ENCODE results near the gene HOXC5.

The HOXC5 gene

DNA sequence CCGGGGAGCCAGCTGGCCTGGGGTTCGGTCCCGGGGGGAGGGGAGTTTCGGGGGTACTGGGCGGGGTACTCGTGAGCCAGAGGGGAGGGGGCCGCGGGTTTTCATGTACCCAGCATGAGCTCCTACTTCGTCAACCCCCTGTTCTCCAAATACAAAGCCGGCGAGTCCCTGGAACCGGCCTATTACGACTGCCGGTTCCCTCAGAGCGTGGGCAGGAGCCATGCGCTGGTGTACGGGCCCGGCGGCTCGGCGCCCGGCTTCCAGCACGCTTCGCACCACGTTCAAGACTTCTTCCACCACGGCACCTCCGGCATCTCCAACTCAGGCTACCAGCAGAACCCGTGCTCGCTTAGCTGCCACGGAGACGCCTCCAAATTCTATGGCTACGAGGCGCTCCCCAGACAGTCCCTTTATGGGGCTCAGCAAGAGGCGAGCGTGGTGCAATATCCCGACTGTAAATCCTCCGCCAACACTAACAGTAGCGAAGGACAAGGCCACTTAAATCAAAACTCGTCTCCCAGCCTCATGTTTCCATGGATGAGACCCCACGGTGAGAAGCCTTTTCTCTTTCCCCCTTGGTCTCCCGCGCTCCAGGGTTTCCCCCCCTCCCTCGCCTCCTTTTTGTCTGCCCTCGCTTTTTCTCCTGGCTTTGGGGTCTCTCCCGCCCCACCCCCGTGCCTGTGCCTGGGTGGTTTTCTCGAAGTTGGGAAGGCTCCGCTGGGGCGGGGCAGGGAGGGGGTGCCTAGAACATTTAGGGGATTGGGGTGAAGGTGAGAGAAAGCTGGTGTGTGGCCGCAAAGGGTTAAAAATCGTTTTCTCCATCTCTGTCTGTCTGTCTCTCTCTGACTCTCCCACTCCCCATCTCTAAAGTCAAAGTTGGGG lies 23.4 kb upstream of the HOXC5 start:
- no peak for DNase-seq

GRCh38 chr12:54010053-54010971 lies 22.5 kb upstream of the HOXC5 start:
- no peak for DNase-seq

- no peak for DNase-seq
Measured at GRCh38 chr12:54010972-54011664, 21.7 kb upstream of the HOXC5 start.

- DNase-seq = no peak
Measured at GRCh38 chr12:54011665-54012532, 21.0 kb upstream of the HOXC5 start.

DNA sequence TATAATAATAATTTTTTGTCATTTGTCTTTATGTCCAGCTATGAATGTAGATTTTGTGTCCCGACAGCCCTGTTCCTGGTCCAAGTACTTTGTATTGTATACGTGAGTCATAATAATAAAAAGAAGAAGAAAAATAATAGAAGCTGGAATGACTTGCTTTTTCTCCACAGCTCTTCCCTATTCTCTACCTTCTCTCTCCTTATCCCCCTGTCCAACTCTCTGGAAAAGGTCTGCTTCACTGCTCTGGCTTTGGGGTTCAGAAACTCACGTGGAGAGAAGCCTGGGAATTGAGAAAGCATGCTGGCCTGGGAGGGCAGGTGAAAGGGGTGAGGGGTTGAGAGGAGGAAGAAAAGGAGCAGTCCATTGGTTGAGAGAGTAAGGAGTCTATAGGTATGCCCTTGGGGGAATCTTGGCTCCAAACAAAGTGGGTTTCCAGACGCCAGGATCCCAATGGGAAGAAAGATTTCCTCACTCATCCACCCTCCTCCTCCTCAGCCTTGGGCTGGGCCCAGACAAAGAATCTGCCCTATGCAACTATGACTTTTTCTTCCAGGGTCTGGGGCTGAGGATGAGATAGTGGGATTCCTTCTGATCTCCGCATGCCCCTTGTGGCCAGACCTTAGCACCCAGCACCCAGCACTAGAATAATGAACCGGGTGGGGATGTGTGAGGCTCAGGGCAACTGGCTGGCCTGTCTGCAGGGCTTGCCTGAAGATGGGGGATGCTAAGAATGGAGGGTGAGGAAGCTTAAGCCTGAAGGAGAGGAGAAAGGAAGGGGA lies 20.0 kb upstream of the HOXC5 start:
- DNase-seq = no peak

DNA sequence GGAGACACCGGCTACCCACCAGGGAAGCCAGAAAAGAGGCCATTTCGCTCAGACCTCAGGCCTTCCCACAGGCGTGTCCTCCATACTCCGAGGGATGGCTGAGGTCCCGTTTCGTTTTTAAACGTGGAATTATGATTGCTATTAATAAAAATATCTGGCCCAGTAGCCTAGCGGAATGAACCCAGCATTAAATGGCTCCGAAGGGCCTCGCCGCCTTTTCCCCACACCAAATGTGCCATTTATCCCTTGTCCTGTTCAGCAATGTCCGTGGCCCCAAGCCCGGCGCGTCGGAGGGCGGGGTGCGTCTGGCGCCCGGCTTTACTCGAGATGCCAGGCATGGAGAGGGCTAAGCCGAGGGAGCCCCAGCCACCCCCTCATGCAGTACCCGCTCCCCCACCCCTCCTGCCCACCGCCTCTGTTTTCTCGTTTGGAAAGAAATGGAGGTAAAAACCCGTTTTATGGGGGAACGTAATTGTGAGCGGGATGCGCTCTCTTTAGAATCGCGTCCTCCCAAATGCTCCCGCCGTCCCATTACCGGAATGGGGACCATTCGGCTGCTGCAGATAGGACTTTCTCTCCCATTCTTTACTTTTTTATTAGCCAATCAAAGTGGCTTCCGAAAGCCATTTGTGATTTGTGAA lies 18.4 kb upstream of the HOXC5 start:
- no peak for DNase-seq

DNA sequence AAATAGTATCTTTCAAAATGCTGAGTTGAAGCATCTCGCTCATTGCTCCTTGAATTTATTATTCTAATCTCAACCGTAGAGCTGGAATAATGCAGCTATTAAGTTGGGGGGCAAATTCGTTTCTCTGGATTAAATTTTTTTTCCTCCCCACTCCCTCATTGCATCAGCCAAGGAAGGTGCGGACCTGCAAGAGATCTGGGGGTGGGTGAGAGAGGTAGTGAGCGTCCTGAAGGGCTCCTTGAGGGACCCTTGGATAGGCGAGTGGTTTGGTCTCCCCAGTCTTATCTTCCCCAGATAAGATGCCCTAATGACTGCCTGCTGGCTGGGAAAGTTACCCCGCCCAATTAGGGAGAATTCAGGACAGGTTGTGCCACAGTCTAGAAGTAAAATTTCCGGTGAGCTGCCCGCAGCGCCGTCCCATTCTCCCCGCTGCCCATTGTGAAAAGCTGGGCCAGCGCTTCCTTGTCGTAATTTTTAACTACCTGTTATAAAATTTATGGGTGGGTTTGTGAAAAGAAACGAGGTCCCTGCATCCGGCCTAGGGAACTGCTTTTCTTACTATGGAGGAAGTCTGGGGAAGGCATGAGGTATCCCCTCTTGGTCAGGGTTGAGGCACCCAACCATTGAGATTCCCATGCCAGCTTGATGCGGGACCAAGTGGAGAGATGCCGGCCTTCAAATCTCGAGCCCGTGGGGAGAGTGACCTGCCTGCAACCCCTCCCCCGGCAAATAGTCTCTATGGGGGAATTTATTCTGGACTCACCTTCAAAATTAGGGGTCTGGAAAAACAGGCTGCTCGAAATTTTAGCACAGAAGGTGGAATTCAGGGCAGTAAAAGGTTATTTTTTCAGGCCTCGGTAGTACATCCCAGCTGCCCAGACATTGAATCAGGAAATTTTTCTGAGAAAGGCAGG lies 17.6 kb upstream of the HOXC5 start:
- no peak for DNase-seq

GRCh38 chr12:54016051-54016450 lies 16.8 kb upstream of the HOXC5 start:
- no peak for DNase-seq

- no peak for DNase-seq
Measured at GRCh38 chr12:54016478-54016964, 16.3 kb upstream of the HOXC5 start.

DNA sequence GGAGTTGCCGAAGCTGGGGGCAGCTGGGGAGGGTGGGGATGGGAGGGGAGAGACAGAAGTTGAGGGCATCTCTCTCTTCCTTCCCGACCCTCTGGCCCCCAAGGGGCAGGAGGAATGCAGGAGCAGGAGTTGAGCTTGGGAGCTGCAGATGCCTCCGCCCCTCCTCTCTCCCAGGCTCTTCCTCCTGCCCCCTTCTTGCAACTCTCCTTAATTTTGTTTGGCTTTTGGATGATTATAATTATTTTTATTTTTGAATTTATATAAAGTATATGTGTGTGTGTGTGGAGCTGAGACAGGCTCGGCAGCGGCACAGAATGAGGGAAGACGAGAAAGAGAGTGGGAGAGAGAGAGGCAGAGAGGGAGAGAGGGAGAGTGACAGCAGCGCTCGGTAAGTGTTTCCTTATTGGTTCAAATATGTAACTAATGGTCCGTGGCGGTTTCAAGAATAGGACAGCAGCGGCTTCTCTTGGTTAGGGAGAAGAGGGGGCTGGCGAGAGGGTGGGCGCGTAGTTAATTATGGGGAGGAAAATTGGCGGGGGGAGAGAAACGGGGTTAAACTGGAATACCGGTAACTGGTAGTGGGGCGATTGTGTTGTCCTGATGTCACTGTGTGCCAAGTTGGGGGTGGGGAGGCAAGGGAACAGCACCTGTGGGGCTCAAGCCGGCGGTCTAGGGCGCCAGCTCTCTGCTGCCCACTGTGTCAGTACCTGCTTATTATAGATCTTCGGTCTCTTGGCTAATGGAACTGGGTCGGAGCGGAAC lies 15.6 kb upstream of the HOXC5 start:
- DNase-seq = no peak

GRCh38 chr12:54017878-54018467 lies 14.9 kb upstream of the HOXC5 start:
- peak; percentile 22 for DNase-seq

DNA sequence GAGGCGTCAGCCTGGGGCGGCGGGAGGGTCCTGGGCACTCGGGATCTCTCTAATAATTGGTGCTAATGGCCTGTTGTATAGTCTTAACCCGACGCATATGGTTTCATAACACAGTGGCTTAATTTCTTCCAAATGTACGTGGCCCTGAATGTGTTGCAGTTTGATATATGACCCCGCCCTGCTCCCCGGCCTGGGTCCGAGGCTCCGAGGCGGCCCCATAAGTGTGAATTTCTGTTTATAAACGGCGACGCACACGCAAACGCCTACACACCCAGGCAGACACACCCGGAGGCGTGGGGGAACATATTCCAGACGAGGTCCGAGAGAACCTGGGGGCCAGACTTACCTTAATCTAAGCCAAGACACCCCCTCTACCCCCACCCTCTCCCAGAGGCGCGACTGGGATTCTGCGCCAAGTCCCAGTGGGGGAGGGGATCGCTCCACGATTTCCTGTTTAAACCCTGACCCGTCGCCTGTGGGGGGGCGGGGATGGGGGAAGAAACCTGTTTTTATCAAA lies 14.3 kb upstream of the HOXC5 start:
- DNase-seq = no peak

DNA sequence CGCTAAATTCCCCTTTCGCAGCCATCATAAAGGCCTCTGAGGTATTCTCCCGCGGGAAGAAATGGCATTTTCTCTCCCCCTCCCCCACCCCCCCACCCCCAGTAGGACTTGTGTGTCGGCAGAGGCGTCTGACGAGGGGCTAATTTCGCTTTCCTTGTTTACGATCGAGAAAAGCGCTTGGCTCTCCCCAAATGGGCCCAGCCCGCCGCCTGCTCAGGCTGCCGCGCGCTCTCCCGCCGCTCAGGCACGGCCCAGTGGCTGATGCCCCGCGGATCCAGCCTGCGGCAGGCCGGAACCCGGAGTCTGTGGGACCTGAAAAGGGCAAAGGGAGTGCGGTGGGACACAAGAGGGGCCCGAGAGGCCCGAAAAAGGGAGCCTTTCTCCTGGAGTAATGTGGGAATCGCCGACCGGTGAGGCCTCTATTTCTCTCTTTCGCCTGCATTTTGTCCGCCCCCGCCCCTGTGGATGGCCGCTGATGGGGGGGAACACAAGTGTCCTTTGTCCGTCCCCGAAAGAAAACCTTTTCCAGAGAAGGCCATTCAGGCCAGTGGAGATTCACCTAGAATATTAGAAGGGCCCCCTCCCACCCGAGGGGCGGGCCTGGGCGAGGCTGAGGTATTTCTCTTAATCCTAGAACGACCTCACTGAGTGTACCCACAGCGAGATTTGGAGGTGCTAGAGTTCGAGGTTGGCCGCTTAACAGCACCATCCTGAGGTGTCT lies 13.6 kb upstream of the HOXC5 start:
- DNase-seq = no peak

- DNase-seq = no peak
Measured at GRCh38 chr12:54019924-54020590, 12.8 kb upstream of the HOXC5 start.

- no peak for DNase-seq
Measured at GRCh38 chr12:54020591-54021405, 12.1 kb upstream of the HOXC5 start.

Data from NCI-H1436 treated with DMSO at 0.1 percent for 48 hours (cell line).